Brain microvascular endothelial cell (primary cell): Measurements from ENCODE around the gene ADGRG3.

Source experiments
- DNase-seq: peaks from one replicate; pipeline ENCODE4 v3.0.0-alpha.2; 2020
- H3K27ac ChIP-seq: fragments of 250-450 bp; sonication (Bioruptor Pico); 2 replicates; pipeline ENCODE4 v1.5.1; 2020; ENCODE audit warnings: mild to moderate bottlenecking, moderate library complexity
- H3K27me3 ChIP-seq: fragments of 250-450 bp; sonication (Bioruptor Pico); replicated peaks from 2 replicates; pipeline ENCODE4 v1.5.1; 2020; ENCODE audit warnings: mild to moderate bottlenecking
- H3K36me3 ChIP-seq: fragments of 250-450 bp; sonication (Bioruptor Pico); replicated peaks from 2 replicates; pipeline ENCODE4 v1.5.1; 2020; ENCODE audit warnings: mild to moderate bottlenecking
- H3K4me3 ChIP-seq: 2 replicates; pipeline ENCODE4 v1.5.1; 2011; ENCODE audit warnings: low read depth, mild to moderate bottlenecking, control low read depth, low read length, moderate library complexity
- in situ Hi-C: cut with HindIII; loops from 2 replicates; pipeline ENCODE4 v1.10.0; 2017; ENCODE audit warnings: low sequenced_read_pairs, low pct_ligation_motif_present
- TF ChIP-seq, protein P1 (sequence below): IDR thresholded peaks from 2 replicates; pipeline ENCODE4 v1.5.1; 2011; ENCODE audit warnings: low read depth, mild to moderate bottlenecking, moderate library complexity, low read length, control low read depth, inconsistent platforms; ENCODE audit errors: missing control alignments

Gene ADGRG3

DNA sequence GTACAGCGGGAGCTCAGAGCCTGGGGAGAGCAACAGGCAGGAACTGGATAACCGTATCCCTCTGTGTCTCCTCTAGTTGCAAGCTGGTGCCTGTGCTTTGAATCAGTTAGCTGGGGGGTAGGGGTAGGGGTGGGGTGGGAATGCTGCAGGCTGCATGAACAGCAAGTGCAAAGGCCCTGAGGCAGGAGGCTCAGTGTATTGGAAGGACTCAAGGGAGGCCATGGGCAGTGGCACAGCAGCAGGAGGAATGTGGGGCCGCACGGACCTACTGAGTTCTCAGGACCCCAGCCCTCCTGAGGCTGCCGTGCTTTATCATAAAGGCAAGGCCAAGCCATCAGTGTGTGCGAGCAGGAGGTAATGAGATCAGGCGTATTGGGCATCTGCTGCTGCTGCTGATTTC, 70.7 kb downstream of the ADGRG3 start:
- Histone ChIP-seq H3K4me3 (no peak overlapping the region), H3K36me3 (no peaks in the 10 kb centered on the region), H3K27me3 (no peaks in the 10 kb centered on the region), H3K27ac (no peak overlapping the region)
- TF ChIP-seq, protein P1, sequence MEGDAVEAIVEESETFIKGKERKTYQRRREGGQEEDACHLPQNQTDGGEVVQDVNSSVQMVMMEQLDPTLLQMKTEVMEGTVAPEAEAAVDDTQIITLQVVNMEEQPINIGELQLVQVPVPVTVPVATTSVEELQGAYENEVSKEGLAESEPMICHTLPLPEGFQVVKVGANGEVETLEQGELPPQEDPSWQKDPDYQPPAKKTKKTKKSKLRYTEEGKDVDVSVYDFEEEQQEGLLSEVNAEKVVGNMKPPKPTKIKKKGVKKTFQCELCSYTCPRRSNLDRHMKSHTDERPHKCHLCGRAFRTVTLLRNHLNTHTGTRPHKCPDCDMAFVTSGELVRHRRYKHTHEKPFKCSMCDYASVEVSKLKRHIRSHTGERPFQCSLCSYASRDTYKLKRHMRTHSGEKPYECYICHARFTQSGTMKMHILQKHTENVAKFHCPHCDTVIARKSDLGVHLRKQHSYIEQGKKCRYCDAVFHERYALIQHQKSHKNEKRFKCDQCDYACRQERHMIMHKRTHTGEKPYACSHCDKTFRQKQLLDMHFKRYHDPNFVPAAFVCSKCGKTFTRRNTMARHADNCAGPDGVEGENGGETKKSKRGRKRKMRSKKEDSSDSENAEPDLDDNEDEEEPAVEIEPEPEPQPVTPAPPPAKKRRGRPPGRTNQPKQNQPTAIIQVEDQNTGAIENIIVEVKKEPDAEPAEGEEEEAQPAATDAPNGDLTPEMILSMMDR: no peak
- in situ Hi-C loops: no loop called here
- DNase-seq: no peak
